Stomach (tissue), 9 donors: Measurements from ENCODE around the gene FRMD4B. TPM values are rescaled to one million over a fixed set of nuclear protein-coding genes. Genes with fewer than 3 reads are reported as not detected.

ENCODE experiments used
- DNase-seq, 2 donors: peaks; one replicate each; pipeline versions ENCODE4 v3.0.0 to v3.0.0-alpha.2; 2013 to 2019
- H3K27ac ChIP-seq, 5 donors: fragments of 200-600 bp in 4 of 5; sonication (generic) in 4 of 5; one replicate each; pipeline ENCODE4 v1.5.1; 2013 to 2019; ENCODE audit warnings: mild to moderate bottlenecking in 1 of 5, moderate library complexity in 1 of 5
- H3K27me3 ChIP-seq, 3 donors: fragments of 200-600 bp; sonication (generic); one replicate each; pipeline ENCODE4 v1.5.1; 2017 to 2019; ENCODE audit warnings: mixed run types in 1 of 3
- H3K36me3 ChIP-seq, 4 donors: fragments of 200-600 bp; sonication (generic); 1 replicate in 3 of 4; 2 replicates in 1 of 4; pipeline ENCODE4 v1.5.1; 2016 to 2019
- H3K4me1 ChIP-seq, 4 donors: fragments of 200-600 bp; sonication (generic); one replicate each; pipeline ENCODE4 v1.5.1; 2016 to 2019
- H3K4me3 ChIP-seq, 4 donors: fragments of 200-600 bp; sonication (generic) in 3 of 4; one replicate each; pipeline ENCODE4 v1.5.1; 2016 to 2019; ENCODE audit warnings: mild to moderate bottlenecking in 1 of 4
- H3K9me3 ChIP-seq, 4 donors: fragments of 200-600 bp; sonication (generic); one replicate each; pipeline ENCODE4 v1.5.1; 2016 to 2019
- EP300 ChIP-seq: sonication (generic); formaldehyde crosslinking; IDR thresholded peaks from one replicate; pipeline ENCODE4 v1.6.1; 2017; ENCODE audit warnings: antibody characterized with exemption
- POLR2A ChIP-seq, 4 donors: fragments of 450-650 bp; IDR thresholded peaks; one replicate each; pipeline ENCODE4 v1.6.1; 2016; ENCODE audit warnings: antibody characterized with exemption in 4 of 4, control low read depth in 2 of 4, mild to moderate bottlenecking in 1 of 4, moderate library complexity in 1 of 4
- POLR2AphosphoS5 ChIP-seq, 3 donors: sonication (generic); formaldehyde crosslinking; IDR thresholded peaks; one replicate each; pipeline ENCODE4 v1.6.1; 2016; ENCODE audit warnings: antibody characterized with exemption in 3 of 3
- WGBS, 5 donors: extraction: QIAGEN DNeasy Blood & Tissue Kit in 3 of 5; methylation state at CpG; one replicate each; pipeline versions ENCODE4 v1.1.5 to v1.1.7; 2013 to 2018; 5-methylcytosine and 5-hydroxymethylcytosine counted together
- intact Hi-C: fragments of 100-400 bp; cut with DNase I; formaldehyde crosslinking; loops from one replicate; pipeline ENCODE4 v1.15.1; 2023; ENCODE audit warnings: low total_unique reads
- polyA plus RNA-seq, 3 donors: library from polyadenylated mRNA; stranded (reverse); fragments of 200-250 nt; gene quantifications; one replicate each; pipeline ENCODE4 v1.2.3, GENCODE V29; 2013
- total RNA-seq, 5 donors: library from RNA; depleted of rRNA; stranded (reverse); fragments of >200 nt; gene quantifications; one replicate each; pipeline versions ENCODE4 v1.1.0 to v1.2.3, GENCODE V29; 2014 to 2016
- TF ChIP-seq, protein P1 (sequence below), 7 experiments: fragments of 450-650 bp in 4 of 7; fragments of 200-600 bp in 3 of 7; sonication (generic) in 3 of 7; IDR thresholded peaks; one replicate each; pipeline ENCODE4 v1.5.1; 2016 to 2019; ENCODE audit warnings: antibody characterized with exemption in 7 of 7, control low read depth in 2 of 7, mild to moderate bottlenecking in 1 of 7
- donor health status: healthy with polysubstance abuse.
- donor health status: Bipolar disorder and iron deficiency.
- donor health status: healthy.

Gene FRMD4B
- total and polyA plus RNA-seq, 8 donors = 5.2 to 35.6 (median 21.0) TPM

DNA sequence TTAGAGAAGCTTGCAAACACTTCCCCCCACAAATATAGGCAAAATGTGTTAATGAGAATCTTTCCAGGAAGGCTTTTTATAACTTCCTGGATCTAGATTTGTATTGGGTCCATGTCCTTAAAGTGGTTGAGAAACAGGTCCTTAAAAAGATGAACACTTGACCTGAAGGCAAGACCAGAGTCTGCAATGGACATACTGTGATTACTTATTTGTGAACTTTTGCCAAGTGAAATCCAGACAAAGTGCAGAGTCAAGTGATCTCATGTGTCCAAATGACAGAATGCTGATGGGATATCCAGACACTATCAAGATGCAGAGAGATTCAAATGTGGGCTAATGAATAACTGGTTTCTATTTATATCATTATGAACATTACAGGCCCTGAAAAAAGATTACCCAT, 43.8 kb downstream of the FRMD4B start:
- TF ChIP-seq POLR2A (IDR thresholded peaks at IDR 0.05) (no peak), POLR2AphosphoS5 (IDR thresholded peaks at IDR 0.05) (no peak), EP300 (no peak)
- TF ChIP-seq, protein P1, sequence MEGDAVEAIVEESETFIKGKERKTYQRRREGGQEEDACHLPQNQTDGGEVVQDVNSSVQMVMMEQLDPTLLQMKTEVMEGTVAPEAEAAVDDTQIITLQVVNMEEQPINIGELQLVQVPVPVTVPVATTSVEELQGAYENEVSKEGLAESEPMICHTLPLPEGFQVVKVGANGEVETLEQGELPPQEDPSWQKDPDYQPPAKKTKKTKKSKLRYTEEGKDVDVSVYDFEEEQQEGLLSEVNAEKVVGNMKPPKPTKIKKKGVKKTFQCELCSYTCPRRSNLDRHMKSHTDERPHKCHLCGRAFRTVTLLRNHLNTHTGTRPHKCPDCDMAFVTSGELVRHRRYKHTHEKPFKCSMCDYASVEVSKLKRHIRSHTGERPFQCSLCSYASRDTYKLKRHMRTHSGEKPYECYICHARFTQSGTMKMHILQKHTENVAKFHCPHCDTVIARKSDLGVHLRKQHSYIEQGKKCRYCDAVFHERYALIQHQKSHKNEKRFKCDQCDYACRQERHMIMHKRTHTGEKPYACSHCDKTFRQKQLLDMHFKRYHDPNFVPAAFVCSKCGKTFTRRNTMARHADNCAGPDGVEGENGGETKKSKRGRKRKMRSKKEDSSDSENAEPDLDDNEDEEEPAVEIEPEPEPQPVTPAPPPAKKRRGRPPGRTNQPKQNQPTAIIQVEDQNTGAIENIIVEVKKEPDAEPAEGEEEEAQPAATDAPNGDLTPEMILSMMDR (IDR thresholded peaks at IDR 0.05) = no peak
- H3K27ac ChIP-seq = no peak overlapping the region
- no peak overlapping the region for H3K4me3 ChIP-seq
- intact Hi-C loops = no loop called here
- H3K27me3 ChIP-seq = no peaks in the 10 kb centered on the region
- H3K9me3 ChIP-seq = peaks cover 0 to 11% (median 5%) of the 10 kb centered on the region in 4 donors
- peaks cover 0 to 5% (median 0%) of the 10 kb centered on the region in 4 donors for H3K4me1 ChIP-seq
- no peak for DNase-seq
- H3K36me3 ChIP-seq = no peaks in the 10 kb centered on the region

GRCh38 chr3:69339760-69340159, 46.1 kb downstream of the FRMD4B start:
- no peak overlapping the region for H3K27ac ChIP-seq
- H3K27me3 ChIP-seq = no peaks in the 10 kb centered on the region
- peaks cover 0 to 1% (median 0%) of the 10 kb centered on the region in 4 donors for H3K9me3 ChIP-seq
- peak in 1 of 2 donors; percentile 34 for DNase-seq
- WGBS, 5 donors = 64 to 83% (median 70%) methylated on average over 1 of the region's 1 CpG
- intact Hi-C loops = no loop called here
- peaks cover 0 to 5% (median 0%) of the 10 kb centered on the region in 4 donors for H3K4me1 ChIP-seq
- no peaks in the 10 kb centered on the region for H3K36me3 ChIP-seq
- TF ChIP-seq, protein P1 (IDR thresholded peaks at IDR 0.05) = no peak
- TF ChIP-seq POLR2AphosphoS5 (IDR thresholded peaks at IDR 0.05) (no peak), POLR2A (IDR thresholded peaks at IDR 0.05) (no peak), EP300 (no peak)
- H3K4me3 ChIP-seq = no peak overlapping the region

GRCh38 chr3:69338911-69339310, 47.0 kb downstream of the FRMD4B start:
- intact Hi-C loops = no loop called here
- H3K27ac ChIP-seq = no peak overlapping the region
- H3K4me1 ChIP-seq = peaks cover 0 to 5% (median 0%) of the 10 kb centered on the region in 4 donors
- DNase-seq = no peak
- H3K36me3 ChIP-seq = no peaks in the 10 kb centered on the region
- TF ChIP-seq POLR2AphosphoS5 (IDR thresholded peaks at IDR 0.05) (no peak), POLR2A (IDR thresholded peaks at IDR 0.05) (no peak), EP300 (no peak)
- TF ChIP-seq, protein P1 (IDR thresholded peaks at IDR 0.05) = no peak
- no peaks in the 10 kb centered on the region for H3K9me3 ChIP-seq
- peaks cover 0 to 3% (median 0%) of the 10 kb centered on the region in 3 donors for H3K27me3 ChIP-seq
- WGBS, 5 donors = 80 to 88% (median 83%) methylated on average over 4 of the region's 4 CpGs
- no peak overlapping the region for H3K4me3 ChIP-seq

DNA sequence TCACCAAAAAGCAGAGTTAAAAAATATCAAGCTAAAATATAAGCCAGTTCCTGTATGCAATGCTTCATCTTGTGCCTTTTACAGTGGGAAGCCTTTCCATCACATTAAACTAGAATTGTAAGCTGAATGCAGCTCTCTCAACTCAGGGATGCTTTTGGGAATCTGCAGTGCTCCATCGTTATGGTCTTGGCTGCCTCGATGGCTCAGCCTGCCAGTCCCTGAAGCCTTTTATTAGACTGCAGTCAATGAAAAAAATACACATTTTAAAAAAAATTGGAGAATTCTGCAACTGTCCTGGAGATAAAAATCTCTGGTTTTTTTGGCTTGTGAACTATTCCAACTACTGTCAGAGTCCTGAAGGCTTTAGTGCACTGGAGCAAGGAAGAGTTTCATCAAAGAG, 53.0 kb downstream of the FRMD4B start:
- H3K36me3 ChIP-seq = no peaks in the 10 kb centered on the region
- intact Hi-C loops = no loop called here
- no peaks in the 10 kb centered on the region for H3K4me1 ChIP-seq
- TF ChIP-seq, protein P1 (IDR thresholded peaks at IDR 0.05) = no peak
- TF ChIP-seq POLR2A (IDR thresholded peaks at IDR 0.05) (no peak), EP300 (no peak), POLR2AphosphoS5 (IDR thresholded peaks at IDR 0.05) (no peak)
- 60 to 91% (median 82%) methylated on average over 2 of the region's 2 CpGs for WGBS, 5 donors
- H3K9me3 ChIP-seq = no peaks in the 10 kb centered on the region
- peaks cover 0 to 4% (median 0%) of the 10 kb centered on the region in 3 donors for H3K27me3 ChIP-seq
- no peak overlapping the region for H3K4me3 ChIP-seq
- DNase-seq = no peak
- no peak overlapping the region for H3K27ac ChIP-seq
